Activated gamma-delta T cell treated with anti-CD3 and anti-CD28 coated beads, Interleukin-2, amount 50 U/mL, for 16 hours (primary cell): ENCODE data around the gene MNAT1.

Source experiments
- DNase-seq: peaks from one replicate; pipeline ENCODE4 v3.0.0-alpha.2; 2020; ENCODE audit warnings: low read depth

The MNAT1 gene

DNA sequence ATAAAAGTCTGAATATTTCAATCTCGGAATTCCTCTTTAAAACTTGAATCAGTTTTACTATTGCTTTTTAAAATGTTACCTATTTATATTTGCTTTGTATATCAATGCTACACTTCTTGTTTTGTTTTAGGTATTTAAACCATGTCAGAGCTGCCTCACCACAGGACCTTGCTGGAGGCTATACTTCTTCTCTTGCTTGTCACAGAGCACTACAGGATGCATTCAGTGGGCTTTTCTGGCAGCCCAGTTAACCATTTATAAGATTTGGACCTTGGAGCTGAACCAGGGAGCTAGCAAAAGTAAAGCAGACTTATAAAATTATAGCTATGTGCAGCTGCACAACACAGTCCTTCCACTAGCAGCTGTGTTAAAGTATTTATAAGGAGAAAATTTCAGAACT is 233.5 kb downstream of the MNAT1 start:
- no peak for DNase-seq

DNA sequence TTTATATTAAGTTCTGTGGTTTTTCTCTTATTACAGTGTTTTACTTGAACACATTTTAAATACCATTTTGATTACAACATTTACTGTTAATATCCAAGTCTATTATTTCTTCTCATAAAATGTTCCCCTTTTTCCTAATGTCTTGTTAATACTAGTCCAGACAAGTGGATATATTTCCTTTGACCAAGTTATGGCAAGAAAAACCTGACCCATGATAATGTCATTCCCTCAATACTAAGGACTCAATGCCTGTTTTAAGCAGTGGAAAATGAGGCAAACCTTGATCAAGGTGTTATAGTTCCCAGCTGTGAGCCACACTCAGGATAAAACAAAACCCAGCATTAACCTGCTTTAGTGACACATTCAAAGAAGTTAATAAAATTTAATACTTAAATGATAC is 234.1 kb downstream of the MNAT1 start:
- no peak for DNase-seq

DNA sequence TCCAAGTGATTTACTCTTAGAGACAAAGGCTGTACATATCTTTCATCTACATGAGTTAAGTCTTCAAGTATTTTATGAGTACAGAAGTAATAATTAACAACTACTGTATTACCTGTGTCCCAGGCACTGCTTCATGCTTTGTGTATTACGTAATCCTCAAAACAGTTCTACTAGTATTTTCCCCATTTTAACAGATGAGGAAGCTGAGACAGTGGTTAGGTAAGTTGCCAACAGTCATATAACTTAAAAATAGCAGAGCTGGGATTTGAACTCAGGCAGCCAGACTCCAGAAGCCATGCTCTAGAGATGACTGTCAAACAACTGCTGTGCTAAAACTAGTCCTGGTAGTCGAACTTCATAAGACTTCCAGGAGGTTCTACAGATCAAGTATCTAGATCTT is 235.6 kb downstream of the MNAT1 start:
- DNase-seq, result no peak

DNA sequence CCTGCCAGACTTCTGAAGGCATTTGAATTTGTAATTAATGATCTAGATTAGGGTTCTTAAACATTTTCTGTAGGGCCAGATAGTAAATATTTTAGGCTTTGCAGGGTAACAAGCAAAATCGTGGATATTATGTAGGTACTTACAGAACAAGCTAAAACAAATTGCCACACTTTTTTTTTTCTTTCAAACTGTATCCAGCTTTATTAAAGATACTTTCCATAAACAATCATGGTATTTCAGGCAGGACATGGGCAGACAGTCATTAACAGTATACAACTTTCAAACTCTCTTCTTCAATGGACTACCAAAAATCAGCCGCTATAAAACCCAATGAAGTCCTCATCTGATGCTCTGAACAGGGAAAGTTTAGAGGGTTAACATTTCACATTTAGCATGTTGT is 236.7 kb downstream of the MNAT1 start:
- no peak for DNase-seq

DNA sequence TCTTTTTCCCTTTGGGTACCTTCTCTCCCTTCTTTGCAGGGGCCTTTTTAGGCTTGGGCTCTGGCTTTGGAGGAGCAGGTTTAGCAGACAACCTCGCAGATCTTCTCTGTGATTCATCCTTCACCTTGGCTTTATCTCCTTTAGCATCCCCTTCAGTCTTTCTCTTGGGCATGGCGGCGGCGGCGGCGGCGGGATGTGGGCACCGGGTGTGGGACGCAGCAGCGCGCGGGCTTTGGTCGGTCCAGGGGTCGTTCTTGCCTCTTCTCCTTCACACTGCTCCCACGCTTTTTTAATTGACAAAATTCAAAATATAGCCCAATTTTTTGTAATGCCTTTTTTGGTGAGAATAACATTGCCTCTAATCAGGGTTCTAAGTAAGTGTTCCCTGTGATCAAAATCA is 237.7 kb downstream of the MNAT1 start:
- no peak for DNase-seq

DNA sequence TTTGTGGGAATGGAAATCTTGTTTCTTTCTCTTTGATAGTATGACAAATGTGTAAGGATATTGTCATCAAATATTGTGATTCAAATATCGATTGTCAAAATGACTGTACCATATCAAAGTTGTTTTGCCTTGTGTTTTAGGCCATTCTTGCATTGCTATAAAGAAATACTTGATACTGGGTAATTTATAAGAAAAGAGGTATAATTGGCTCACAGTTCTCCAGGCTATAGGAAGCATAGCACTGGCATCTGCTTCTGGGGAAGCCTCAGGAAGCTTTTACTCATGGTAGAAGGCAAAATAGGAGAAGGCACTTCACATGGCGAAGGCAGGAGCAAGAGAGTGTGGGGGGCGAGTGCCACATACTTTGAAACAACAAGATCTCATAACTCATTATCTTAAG is 238.5 kb downstream of the MNAT1 start:
- no peak for DNase-seq

DNA sequence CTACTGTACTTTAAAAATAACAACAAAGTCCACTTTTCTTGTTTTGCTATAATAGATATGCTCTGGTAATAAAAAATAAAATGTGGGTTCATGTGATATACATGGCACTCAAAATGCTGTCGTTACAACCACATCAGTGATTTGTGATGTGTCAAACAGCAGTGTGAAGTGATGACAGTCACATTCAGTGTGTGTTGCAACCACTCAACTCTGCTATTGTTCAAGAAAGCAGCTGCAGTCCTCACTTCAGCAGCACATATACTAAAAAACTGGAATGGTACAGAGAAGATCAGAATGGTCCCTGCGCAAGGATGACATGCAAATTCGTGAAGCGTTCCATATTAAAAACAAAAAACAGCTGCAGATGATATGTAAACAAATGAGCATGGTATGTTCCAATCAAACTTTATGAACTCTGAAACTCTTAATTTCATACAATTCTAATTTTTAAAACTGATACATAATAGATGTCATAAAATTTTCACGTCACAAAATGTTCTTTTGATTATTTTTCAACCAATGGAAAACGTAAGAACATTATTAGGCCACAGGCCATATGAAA is 239.6 kb downstream of the MNAT1 start:
- no peak for DNase-seq

DNA sequence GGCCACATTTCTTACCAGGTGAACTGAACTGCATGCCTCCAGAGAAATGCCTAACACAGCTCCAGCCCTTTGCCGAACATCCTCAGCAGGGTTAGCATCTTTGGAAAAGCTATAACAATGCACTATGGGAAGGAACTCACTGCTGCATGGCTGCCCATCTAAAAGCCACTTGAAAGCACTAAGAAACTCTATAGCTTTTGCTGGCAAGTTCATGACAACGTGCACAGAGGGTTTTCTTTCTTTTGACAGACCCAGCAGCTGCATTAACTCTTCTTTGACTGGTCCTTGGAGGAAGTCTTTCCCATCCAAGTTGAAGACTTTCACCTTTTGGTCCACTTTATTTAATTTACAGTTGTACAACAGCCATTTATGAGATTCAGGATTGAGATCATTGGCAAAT is 241.0 kb downstream of the MNAT1 start:
- no peak for DNase-seq

DNA sequence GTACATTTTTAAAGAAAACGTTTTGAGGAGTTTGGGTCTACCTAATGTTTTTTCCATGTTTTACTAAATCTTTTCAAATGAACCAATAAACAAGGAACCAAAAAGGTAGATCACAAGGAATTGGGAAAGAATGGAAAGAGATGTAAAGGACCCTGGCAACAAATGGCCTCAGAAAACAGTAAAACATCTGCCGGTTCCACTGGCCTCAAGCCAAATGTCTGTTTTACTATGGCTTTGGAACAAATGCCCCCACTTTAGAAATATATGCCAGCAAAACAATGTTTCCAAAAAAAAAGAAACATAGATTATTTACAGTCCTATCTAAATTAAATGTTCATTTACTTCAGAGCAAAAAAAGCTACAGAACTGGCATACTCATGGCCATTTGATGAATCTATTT is 243.3 kb downstream of the MNAT1 start:
- DNase-seq, result no peak

DNA sequence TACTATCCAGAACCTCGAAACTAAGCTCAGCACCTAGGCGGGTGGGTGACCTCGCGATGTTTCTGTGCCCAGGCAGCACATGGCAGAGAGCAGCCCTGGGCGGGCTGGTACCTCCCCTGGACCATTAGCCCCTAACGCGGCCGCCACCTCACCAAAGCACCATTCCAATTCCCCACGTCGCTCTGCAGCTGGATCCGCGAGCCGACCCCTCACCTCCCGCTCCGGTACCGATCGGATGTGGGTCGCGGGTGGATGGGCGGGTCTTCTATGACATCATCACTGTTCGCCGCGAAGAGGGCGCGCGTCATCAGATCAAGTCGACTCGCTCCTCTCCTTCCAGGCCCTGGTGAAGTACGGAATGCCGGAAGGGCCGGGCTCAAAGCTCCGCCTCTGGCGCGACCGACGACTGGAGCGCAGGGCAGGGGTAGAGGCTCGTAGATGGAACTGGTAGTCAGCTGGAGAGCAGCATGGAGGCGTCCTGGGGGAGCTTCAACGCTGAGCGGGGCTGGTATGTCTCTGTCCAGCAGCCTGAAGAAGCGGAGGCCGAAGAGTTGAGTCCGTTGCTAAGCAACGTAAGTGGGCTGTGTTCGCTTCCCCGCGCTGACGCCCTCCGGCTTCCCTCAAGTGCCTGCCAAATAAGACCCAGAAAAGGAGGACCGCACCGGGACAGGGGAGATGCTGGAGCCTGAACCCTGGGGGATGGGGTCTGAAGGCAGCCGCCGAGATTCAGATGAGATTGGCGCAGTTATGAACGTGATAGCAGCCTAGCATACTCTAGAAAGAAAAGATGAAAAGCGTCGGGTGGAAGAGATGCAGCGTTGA is 246.5 kb downstream of the MNAT1 start, which contains the start of the genes SLC38A6 and TRMT5:
SLC38A6 (plus strand) TSS at position 435 of the 822 bp plus-strand sequence; CDS start at position 468, 33 bp downstream.
TRMT5 (minus strand) TSS at position 269 of the 822 bp plus-strand sequence; CDS start at position 163, 106 bp downstream.
- peak; percentile 83 for DNase-seq

DNA sequence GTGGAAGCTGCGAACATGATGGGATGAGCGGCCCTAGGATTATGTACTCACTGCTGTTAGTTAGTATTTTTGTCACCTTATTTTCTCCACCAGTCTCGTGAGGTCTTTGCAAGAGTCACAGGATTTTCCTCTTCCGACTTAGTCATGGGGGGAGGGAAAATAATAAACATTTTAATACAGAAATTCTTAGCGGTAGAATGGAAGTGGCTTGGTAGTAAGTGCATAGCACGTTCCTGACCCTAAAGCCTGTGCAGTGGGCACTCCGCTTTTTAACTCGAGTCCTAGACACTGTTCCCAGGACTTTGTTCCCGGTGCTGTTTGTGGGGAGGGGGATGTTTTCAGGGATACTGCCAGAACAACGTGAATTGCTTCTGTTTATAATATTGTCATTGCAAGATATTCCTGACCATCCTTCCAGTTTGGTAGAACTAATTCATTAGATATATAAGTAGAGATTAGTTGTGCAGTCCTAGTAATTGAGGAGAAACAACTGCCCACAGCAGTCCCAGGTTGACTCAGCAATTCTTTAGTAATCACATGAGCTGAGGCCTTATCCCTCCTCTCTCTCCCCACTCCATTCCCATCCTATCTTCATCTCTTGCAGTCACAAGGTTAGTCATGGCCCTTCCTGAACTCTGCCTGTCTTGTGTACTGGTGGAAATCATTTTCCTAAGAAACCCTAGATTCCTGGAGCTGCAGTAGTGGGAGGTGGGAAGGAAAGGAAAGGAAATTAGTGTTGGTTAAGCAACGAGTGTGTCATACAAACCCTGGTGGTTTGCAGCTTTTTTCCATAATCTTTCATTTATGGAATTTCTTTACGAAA is 247.3 kb downstream of the MNAT1 start:
- no peak for DNase-seq

DNA sequence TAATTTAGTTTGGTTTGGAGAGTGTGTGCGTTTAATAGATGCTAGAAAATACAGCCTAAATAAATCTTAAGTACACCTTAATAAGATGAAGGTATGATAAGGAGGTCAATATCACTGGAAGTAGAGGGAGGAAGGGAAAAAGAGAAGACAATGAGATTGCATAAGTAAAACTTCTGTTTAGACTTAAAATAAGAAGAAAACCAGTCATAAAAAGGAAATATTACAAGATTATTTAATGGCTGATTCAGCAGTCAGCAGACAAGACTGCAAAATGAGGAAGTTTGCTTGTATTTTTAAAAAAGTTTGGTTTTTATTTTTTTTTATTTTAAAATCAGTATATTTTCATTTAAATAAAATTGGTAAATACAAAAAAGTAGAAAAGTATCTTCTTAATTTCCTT is 249.6 kb downstream of the MNAT1 start:
- no peak for DNase-seq

DNA sequence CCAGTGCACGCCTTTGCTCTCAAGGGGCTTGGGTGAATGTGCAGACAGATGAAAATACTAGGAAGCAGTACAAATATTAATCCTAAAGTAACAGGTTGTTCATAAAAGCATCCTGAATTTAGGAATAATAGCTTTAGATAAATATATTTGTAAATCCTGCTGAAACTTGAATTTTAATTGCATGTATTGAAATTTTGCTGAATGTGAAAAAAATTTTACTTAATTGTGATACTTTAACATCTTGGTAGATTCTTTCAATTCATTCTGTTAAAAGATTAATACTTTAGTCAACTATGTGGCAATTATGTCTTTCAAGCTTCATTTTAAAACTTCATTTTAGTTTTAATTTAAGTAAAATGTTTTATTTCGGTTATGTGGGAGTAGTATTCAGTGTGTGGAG is 251.9 kb downstream of the MNAT1 start:
- DNase-seq, result no peak

DNA sequence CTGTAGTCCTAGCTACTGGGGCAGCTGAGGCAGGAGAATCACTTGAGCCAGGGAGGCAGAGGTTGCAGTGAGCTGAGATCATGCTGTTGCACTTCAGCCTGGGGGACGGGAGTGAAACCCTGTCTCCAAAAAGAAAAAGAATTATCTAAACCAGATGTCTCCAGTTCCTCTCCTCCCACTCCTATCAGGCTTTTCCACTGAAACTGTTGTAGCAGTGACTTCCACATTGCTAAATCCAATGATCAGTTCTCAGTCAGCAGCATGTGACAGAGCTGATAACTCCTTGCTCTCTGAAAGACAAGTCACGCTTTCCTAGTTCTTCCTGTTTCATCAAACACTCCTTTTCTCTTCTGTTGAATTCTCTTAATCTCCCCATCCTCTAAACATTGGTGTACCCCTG is 255.0 kb downstream of the MNAT1 start:
- no peak for DNase-seq

DNA sequence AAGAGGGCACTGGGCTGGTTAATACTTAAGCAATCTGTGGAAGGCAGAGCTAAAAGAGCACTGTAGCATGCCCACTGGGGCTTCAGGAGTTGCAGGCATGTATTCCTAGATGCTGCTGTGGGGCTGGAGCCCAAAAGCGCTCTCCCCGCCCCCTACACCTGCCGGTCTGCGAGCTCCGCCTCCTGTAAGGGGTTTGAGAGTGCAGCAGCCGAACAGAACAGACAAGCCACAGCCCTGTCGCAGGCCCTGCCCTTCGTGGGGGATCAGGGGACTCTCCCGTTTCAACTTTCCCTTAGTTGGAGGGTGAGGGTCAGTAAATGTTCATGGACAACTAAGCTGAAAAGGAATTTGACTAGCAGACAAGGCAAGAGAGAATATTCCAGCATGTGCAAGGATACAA is 264.1 kb downstream of the MNAT1 start:
- no peak for DNase-seq

DNA sequence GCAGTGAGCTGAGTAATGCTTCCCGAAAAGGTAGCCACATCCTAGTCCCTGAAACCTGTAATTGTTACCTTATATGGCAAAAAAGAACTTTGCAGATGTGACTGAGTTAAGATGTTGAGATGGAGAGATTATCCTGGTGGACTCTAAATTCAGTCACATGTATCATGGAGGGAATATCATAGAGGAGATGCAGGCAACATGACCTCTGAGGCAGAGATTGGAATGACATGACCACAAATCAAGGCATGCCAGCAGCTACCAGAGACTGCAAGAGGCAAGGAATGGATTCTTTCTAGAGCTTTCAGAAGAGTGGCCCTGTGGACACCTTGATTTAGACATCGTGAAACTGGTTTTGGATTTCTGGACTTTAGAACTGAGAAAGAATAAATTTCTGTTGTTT is 265.0 kb downstream of the MNAT1 start:
- DNase-seq, result no peak

DNA sequence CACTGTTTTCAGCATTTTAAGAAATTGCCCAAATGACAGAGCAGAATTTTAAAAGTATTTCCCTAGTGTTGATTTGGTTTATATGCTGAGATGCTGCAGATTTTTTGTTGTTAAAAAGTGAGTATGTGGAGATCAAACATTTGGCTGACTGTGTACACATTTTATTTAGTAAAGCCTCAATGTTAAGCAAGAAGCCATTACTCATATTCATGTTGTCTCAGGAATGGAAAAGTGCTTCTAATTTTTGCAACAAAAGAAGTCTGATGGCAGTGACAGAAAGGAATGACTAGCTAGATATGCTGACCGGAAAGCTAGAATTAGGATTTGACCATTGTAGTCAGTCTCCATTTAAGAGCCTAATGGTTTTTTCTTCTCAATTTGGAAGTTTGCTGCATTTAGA is 269.0 kb downstream of the MNAT1 start:
- DNase-seq, result no peak

DNA sequence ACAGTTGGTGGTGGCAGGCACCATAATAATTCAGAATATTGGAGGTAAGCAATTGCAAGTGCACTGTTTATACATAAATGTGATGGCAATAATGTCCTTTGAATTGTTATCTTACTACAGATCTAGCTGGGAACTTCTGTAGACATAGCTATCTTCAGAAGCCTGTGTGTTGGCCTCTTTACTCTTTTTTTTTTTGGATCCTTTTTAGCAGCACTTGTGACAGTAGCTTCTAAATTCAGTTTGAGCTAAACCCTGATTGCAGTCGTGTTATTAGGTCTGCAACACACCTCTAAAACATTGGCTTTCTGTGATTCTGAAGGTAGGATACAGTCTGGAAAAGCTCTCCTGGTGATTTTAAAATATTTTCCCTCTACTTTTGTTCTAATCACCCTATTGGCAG is 285.0 kb downstream of the MNAT1 start:
- DNase-seq, result no peak
